ENCODE data around the gene PRICKLE4.
A peak's percentile ranks its signal among the peaks of the same experiment; 100 is the strongest.

GRCh38 chr6:41735427-41736185, 45.0 kb upstream of the PRICKLE4 start, which contains the start of gene TFEB:
- TF ChIP-seq, protein P1, sequence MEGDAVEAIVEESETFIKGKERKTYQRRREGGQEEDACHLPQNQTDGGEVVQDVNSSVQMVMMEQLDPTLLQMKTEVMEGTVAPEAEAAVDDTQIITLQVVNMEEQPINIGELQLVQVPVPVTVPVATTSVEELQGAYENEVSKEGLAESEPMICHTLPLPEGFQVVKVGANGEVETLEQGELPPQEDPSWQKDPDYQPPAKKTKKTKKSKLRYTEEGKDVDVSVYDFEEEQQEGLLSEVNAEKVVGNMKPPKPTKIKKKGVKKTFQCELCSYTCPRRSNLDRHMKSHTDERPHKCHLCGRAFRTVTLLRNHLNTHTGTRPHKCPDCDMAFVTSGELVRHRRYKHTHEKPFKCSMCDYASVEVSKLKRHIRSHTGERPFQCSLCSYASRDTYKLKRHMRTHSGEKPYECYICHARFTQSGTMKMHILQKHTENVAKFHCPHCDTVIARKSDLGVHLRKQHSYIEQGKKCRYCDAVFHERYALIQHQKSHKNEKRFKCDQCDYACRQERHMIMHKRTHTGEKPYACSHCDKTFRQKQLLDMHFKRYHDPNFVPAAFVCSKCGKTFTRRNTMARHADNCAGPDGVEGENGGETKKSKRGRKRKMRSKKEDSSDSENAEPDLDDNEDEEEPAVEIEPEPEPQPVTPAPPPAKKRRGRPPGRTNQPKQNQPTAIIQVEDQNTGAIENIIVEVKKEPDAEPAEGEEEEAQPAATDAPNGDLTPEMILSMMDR (tag by site-specific recombination; IDR thresholded peaks at IDR 0.05): peak; percentile 88
- TF ChIP-seq, protein P2, sequence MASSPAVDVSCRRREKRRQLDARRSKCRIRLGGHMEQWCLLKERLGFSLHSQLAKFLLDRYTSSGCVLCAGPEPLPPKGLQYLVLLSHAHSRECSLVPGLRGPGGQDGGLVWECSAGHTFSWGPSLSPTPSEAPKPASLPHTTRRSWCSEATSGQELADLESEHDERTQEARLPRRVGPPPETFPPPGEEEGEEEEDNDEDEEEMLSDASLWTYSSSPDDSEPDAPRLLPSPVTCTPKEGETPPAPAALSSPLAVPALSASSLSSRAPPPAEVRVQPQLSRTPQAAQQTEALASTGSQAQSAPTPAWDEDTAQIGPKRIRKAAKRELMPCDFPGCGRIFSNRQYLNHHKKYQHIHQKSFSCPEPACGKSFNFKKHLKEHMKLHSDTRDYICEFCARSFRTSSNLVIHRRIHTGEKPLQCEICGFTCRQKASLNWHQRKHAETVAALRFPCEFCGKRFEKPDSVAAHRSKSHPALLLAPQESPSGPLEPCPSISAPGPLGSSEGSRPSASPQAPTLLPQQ (tag by site-specific recombination; IDR thresholded peaks at IDR 0.05): no peak
